Subcutaneous abdominal adipose tissue (tissue), 5 donors: Measurements from ENCODE around the gene NCOA3.
"Not testable (repeated sequence)": the region's sequence is repeated elsewhere in the genome, so short reads cannot be mapped to it uniquely, and the experiment has no call there.

Experiments
- H3K27ac ChIP-seq: one replicate; pipeline ENCODE4 v1.7.0; 2013; ENCODE audit warnings: low read depth, mild to moderate bottlenecking, inconsistent platforms, low read length, moderate library complexity
- H3K27me3 ChIP-seq, 5 donors: one replicate each; pipeline ENCODE4 v1.7.0; 2013; ENCODE audit warnings: low read length in 5 of 5, inconsistent platforms in 1 of 5; ENCODE audit not compliant: control insufficient read depth in 5 of 5, insufficient read depth in 4 of 5
- H3K36me3 ChIP-seq, 5 donors: one replicate each; pipeline ENCODE4 v1.7.0; 2013; ENCODE audit warnings: low read length in 5 of 5; ENCODE audit not compliant: control insufficient read depth in 5 of 5, insufficient read depth in 5 of 5
- H3K4me1 ChIP-seq, 5 donors: one replicate each; pipeline ENCODE4 v1.7.0; 2013; ENCODE audit warnings: low read length in 5 of 5, mild to moderate bottlenecking in 3 of 5, moderate library complexity in 1 of 5; ENCODE audit not compliant: control insufficient read depth in 5 of 5, insufficient read depth in 5 of 5
- H3K4me3 ChIP-seq, 5 donors: one replicate each; pipeline ENCODE4 v1.7.0; 2013; ENCODE audit warnings: low read length in 5 of 5, low read depth in 1 of 5
- H3K9ac ChIP-seq, 5 donors: one replicate each; pipeline ENCODE4 v1.7.0; 2013; ENCODE audit warnings: low read length in 5 of 5, mild to moderate bottlenecking in 4 of 5, moderate library complexity in 3 of 5
- H3K9me3 ChIP-seq, 5 donors: one replicate each; pipeline ENCODE4 v1.7.0; 2013; ENCODE audit warnings: low read length in 5 of 5; ENCODE audit not compliant: control insufficient read depth in 5 of 5
- donor health status: healthy.
- donor health status: healthy.
- donor health status: healthy.
- donor health status: healthy.
- donor health status: healthy.

Gene NCOA3

GRCh38 chr20:47573559-47573958 is 71.9 kb downstream of the NCOA3 start:
- Histone ChIP-seq H3K36me3 (peaks cover 0 to 4% (median 0%) of the 10 kb centered on the region in 5 donors), H3K9ac (no peak overlapping the region), H3K4me1 (peaks cover 4 to 36% (median 32%) of the 10 kb centered on the region in 5 donors), H3K4me3 (no peak overlapping the region), H3K9me3 (peaks cover 0 to 5% (median 4%) of the 10 kb centered on the region in 5 donors), H3K27ac (no peak overlapping the region), H3K27me3 (no peaks in the 10 kb centered on the region)

GRCh38 chr20:47574616-47575364 is 73.1 kb downstream of the NCOA3 start:
- Histone ChIP-seq H3K36me3 (peaks cover 0 to 4% (median 0%) of the 10 kb centered on the region in 5 donors), H3K27ac (no peak overlapping the region), H3K9me3 (peaks cover 0 to 5% (median 4%) of the 10 kb centered on the region in 5 donors), H3K4me1 (peaks cover 4 to 48% (median 35%) of the 10 kb centered on the region in 5 donors), H3K9ac (no peak overlapping the region), H3K4me3 (no peak overlapping the region), H3K27me3 (no peaks in the 10 kb centered on the region)

GRCh38 chr20:47576516-47577033 is 74.9 kb downstream of the NCOA3 start:
- H3K4me3 ChIP-seq: peak overlapping the region; percentile 20 to 48 (median 33)
- H3K9me3 ChIP-seq: peaks cover 0 to 3% (median 1%) of the 10 kb centered on the region in 5 donors
- H3K27ac ChIP-seq: no peak overlapping the region
- no peaks in the 10 kb centered on the region for H3K36me3 ChIP-seq
- peak overlapping the region in 2 of 5 donors; percentile 16 to 30 for H3K9ac ChIP-seq
- H3K27me3 ChIP-seq: no peaks in the 10 kb centered on the region
- H3K4me1 ChIP-seq: peaks cover 4 to 50% (median 35%) of the 10 kb centered on the region in 5 donors

- H3K27me3 ChIP-seq: no peaks in the 10 kb centered on the region
- peak overlapping the region; percentile 28 for H3K27ac ChIP-seq
- no peaks in the 10 kb centered on the region for H3K9me3 ChIP-seq
- peak overlapping the region in 1 of 5 donors; percentile 20 for H3K4me3 ChIP-seq
- peak overlapping the region in 1 of 5 donors; percentile 59 for H3K9ac ChIP-seq
- H3K36me3 ChIP-seq: no peaks in the 10 kb centered on the region
- H3K4me1 ChIP-seq: peaks cover 4 to 50% (median 35%) of the 10 kb centered on the region in 5 donors
Measured at GRCh38 chr20:47577314-47577713, 75.6 kb downstream of the NCOA3 start.

- H3K27ac ChIP-seq: no peak overlapping the region
- no peaks in the 10 kb centered on the region for H3K36me3 ChIP-seq
- H3K4me3 ChIP-seq: no peak overlapping the region
- H3K27me3 ChIP-seq: no peaks in the 10 kb centered on the region
- peaks cover 4 to 49% (median 35%) of the 10 kb centered on the region in 5 donors for H3K4me1 ChIP-seq
- H3K9ac ChIP-seq: no peak overlapping the region
- no peaks in the 10 kb centered on the region for H3K9me3 ChIP-seq
Measured at GRCh38 chr20:47578543-47578942, 76.9 kb downstream of the NCOA3 start.

GRCh38 chr20:47580686-47581085 is 79.0 kb downstream of the NCOA3 start:
- not testable (repeated sequence) for H3K27ac ChIP-seq, H3K9me3 ChIP-seq, H3K9ac ChIP-seq, H3K36me3 ChIP-seq, H3K27me3 ChIP-seq, H3K4me3 ChIP-seq
- H3K4me1 ChIP-seq: peaks cover 4 to 43% (median 29%) of the 10 kb centered on the region in 5 donors

GRCh38 chr20:47581090-47581489 is 79.4 kb downstream of the NCOA3 start:
- Histone ChIP-seq H3K4me1 (peaks cover 4 to 39% (median 25%) of the 10 kb centered on the region in 5 donors), H3K4me3 (no peak overlapping the region)

GRCh38 chr20:47583551-47583950 is 81.9 kb downstream of the NCOA3 start:
- no peaks in the 10 kb centered on the region for H3K36me3 ChIP-seq

More at GRCh38 chr20:47581090-47581489, 79.4 kb downstream of the NCOA3 start:
- no peaks in the 10 kb centered on the region for H3K27me3 ChIP-seq
- no peaks in the 10 kb centered on the region for H3K9me3 ChIP-seq
- H3K36me3 ChIP-seq: no peaks in the 10 kb centered on the region
- no peak overlapping the region for H3K9ac ChIP-seq
- no peak overlapping the region for H3K27ac ChIP-seq

GRCh38 chr20:47585087-47585747 is 83.5 kb downstream of the NCOA3 start:
- H3K27ac ChIP-seq: no peak overlapping the region
- no peak overlapping the region for H3K9ac ChIP-seq
- no peak overlapping the region for H3K4me3 ChIP-seq
- no peaks in the 10 kb centered on the region for H3K27me3 ChIP-seq
- no peaks in the 10 kb centered on the region for H3K9me3 ChIP-seq
- peaks cover 0 to 9% (median 2%) of the 10 kb centered on the region in 5 donors for H3K4me1 ChIP-seq
- H3K36me3 ChIP-seq: no peaks in the 10 kb centered on the region

More at GRCh38 chr20:47583551-47583950, 81.9 kb downstream of the NCOA3 start:
- H3K9me3 ChIP-seq: no peaks in the 10 kb centered on the region
- H3K27me3 ChIP-seq: no peaks in the 10 kb centered on the region
- H3K27ac ChIP-seq: no peak overlapping the region
- peaks cover 0 to 22% (median 7%) of the 10 kb centered on the region in 5 donors for H3K4me1 ChIP-seq
- H3K9ac ChIP-seq: no peak overlapping the region
- H3K4me3 ChIP-seq: no peak overlapping the region
